Activated naive CD4-positive, alpha-beta T cell treated with anti-CD3 and anti-CD28 coated beads, Interleukin-2, amount 10 ng/mL, durations not matched to agents 7 days and 5 days (primary cell): Measurements from ENCODE around the gene PCK2.
A peak's percentile ranks its signal among the peaks of the same experiment; 100 is the strongest.

ENCODE experiments used
- CTCF ChIA-PET: fragments of 350-600 bp; sonication (Branson Sonifier 250); formaldehyde crosslinking; loops from one replicate; lab custom pipeline; 2021; ENCODE audit warnings: antibody characterized with exemption; lab: Charles Lee
- DNase-seq: peaks from one replicate; pipeline ENCODE4 v3.0.0-alpha.2; 2020
- H3K27ac Mint-ChIP-seq: one replicate; pipeline ENCODE4 v1.8.0; 2021; ENCODE audit warnings: mild to moderate bottlenecking, moderate library complexity, mixed read lengths
- H3K27me3 Mint-ChIP-seq: one replicate; pipeline ENCODE4 v1.8.0; 2021; ENCODE audit warnings: mild to moderate bottlenecking, mixed read lengths
- H3K36me3 Mint-ChIP-seq: one replicate; pipeline ENCODE4 v1.8.0; 2021; ENCODE audit warnings: mixed read lengths
- H3K4me1 Mint-ChIP-seq: one replicate; pipeline ENCODE4 v1.8.0; 2021; ENCODE audit warnings: mixed read lengths
- H3K4me3 Mint-ChIP-seq: one replicate; pipeline ENCODE4 v1.8.0; 2021; ENCODE audit warnings: mild to moderate bottlenecking, moderate library complexity, mixed read lengths
- H3K9me3 Mint-ChIP-seq: one replicate; pipeline ENCODE4 v1.8.0; 2021; ENCODE audit warnings: mixed read lengths

The PCK2 gene

DNA sequence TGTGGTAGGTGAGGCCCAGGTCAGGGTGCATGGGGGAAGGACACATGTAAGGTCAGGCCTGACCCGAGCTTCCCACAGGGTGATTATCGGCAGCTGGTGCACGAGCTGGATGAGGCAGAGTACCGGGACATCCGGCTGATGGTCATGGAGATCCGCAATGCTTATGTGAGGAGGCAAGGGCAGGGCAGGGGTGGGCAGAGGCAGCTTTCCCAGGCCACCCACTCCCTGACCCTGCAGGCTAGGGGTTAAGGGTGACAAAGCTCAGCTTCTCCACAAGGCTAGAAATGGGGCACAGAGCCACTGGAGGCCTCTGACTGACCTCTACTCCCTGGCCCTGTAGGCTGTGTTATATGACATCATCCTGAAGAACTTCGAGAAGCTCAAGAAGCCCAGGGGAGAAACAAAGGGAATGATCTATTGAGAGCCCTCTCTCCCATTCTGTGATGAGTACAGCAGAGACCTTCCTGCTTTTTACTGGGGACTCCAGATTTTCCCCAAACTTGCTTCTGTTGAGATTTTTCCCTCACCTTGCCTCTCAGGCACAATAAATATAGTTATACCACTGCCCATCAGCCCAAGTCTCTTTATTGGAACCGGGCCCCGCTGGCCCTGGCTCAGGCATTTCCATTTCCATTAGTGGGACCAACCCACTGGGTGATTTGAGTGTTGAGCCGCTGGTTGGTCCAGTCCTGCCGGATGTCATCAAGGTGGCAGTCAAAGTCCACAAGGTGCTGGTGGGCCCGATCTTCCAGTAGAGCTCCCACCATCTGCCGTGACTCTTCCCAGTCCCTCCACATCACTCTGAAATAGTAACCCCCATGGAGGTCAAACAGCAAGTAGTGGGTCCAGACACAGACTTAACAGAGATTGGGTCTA lies 44.5 kb downstream of the PCK2 start:
- Mint-ChIP-seq H3K9me3 (no peaks in the 10 kb centered on the region), H3K36me3 (peaks cover 48% of the 10 kb centered on the region), H3K4me3 (peak overlapping the region; percentile 95), H3K27me3 (no peaks in the 10 kb centered on the region), H3K27ac (peak overlapping the region; percentile 67), H3K4me1 (peaks cover 61% of the 10 kb centered on the region)
- CTCF ChIA-PET: no interaction called here
- no peak for DNase-seq

GRCh38 chr14:24139272-24139934 lies 45.3 kb downstream of the PCK2 start:
- DNase-seq: peak; percentile 52
- H3K27me3 Mint-ChIP-seq: no peaks in the 10 kb centered on the region
- peak overlapping the region; percentile 52 for H3K27ac Mint-ChIP-seq
- peaks cover 66% of the 10 kb centered on the region for H3K4me1 Mint-ChIP-seq
- H3K36me3 Mint-ChIP-seq: peaks cover 52% of the 10 kb centered on the region
- H3K4me3 Mint-ChIP-seq: peak overlapping the region; percentile 95
- CTCF ChIA-PET: no interaction called here
- H3K9me3 Mint-ChIP-seq: no peaks in the 10 kb centered on the region

DNA sequence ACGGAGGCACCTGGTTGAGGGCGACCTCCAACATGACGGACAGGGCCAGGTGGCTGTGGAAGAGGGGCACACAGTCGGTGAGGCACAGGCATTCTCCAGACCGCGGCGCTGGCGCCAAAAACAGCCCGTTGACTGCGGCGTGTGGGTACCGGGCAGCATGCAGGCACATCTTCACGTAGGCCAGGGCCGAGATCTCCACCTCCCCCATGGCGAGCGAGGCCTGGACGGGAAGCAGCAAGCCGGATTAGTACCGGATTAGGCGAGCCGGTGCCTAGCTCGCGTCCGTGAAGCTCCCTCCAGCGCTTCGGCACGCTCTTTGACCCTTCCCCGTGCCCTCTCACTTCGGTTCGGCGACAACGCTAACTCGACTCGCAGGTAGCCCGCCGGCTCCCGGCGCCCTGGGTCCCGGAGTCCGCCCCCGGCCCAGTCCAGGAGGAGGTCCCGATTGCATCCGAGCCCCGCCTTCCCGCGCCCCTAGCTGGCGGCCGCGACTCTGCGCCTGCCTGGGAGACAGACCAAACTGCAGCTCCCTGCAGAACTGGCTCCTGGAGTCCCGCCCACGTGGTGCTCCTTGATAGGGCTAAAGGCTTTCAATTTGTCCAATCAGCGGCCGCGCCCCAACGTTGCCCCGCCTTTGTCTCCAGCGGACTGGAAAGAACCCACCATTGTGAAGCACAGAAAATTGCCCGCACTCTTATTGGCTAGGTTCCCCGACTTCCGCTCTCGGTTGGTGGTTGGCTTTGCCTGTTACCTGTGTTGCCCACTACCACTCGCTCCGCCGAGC lies 47.2 kb downstream of the PCK2 start, which contains the start of gene EMC9:
EMC9 (minus strand) TSS at position 495 of the 784 bp plus-strand sequence; CDS start at position 208, 287 bp downstream.
- Mint-ChIP-seq H3K4me1 (peaks cover 74% of the 10 kb centered on the region), H3K36me3 (peaks cover 68% of the 10 kb centered on the region), H3K4me3 (peak within 1 kb of the TSS; percentile 95), H3K9me3 (no peaks in the 10 kb centered on the region), H3K27me3 (no peaks in the 10 kb centered on the region), H3K27ac (peak within 1 kb of the TSS; percentile 80)
- CTCF ChIA-PET: interaction anchor here (0.7 to 1.7 kb wide), 4 partner anchors 19 to 83 kb away, joined by 3 to 10 read pairs (median 4); partner anchors contain the start of genes IRF9 and PCK2
- peak; percentile 100 for DNase-seq

DNA sequence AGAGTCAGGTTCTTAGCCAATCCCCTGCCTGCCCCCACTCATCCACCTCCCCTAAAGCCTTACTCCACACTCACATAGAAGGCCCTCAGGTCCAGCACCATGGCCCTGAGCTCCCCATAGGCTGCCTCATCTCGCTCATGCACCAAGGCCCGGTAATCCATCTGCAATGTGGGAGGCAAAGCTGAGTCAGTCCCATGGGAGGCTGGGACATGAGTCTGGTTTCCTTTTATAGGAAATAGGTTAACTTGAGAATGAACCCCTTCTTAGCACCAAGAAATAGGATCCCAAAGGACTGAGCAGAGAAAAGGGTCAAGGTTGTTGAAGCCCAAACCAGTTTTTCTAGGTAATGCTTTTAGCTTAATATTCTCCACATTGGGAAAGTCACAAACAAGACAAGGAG lies 49.4 kb downstream of the PCK2 start:
- peaks cover 61% of the 10 kb centered on the region for H3K4me1 Mint-ChIP-seq
- H3K4me3 Mint-ChIP-seq: peak overlapping the region; percentile 42
- peaks cover 59% of the 10 kb centered on the region for H3K36me3 Mint-ChIP-seq
- no peak for DNase-seq
- no peaks in the 10 kb centered on the region for H3K9me3 Mint-ChIP-seq
- H3K27ac Mint-ChIP-seq: peak overlapping the region; percentile 75
- no peaks in the 10 kb centered on the region for H3K27me3 Mint-ChIP-seq
- CTCF ChIA-PET: interaction anchor here (1.1 to 2.3 kb wide), 3 partner anchors 18 to 99 kb away, joined by 3 to 11 read pairs (median 4); partner anchors contain the start of genes DCAF11, IRF9, NRL and TINF2

DNA sequence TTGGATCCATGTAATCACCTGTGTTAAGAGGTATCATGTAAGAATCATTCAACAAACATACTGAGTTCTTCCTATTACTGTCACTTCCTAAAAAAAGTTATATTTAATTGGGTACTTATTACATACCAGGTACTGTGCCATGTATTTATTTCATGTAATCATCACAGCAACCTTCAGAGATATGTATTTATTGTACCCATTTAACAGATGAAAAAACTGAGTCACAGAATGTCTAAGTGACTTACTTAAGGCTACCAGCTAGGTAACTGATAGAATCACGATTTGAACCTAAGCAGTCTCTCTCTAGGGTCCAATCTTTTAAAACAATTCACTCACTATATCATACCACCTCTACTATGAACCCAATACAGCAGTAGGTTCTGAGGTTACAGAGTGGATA lies 50.3 kb downstream of the PCK2 start:
- H3K27ac Mint-ChIP-seq: peak overlapping the region; percentile 24
- CTCF ChIA-PET: interaction anchor here (1.5 to 2.3 kb wide), 2 partner anchors 17 to 98 kb away, joined by 3 to 11 read pairs; partner anchors contain the start of genes IRF9 and TINF2
- no peaks in the 10 kb centered on the region for H3K27me3 Mint-ChIP-seq
- peak overlapping the region; percentile 39 for H3K4me3 Mint-ChIP-seq
- H3K9me3 Mint-ChIP-seq: no peaks in the 10 kb centered on the region
- peaks cover 58% of the 10 kb centered on the region for H3K36me3 Mint-ChIP-seq
- peaks cover 62% of the 10 kb centered on the region for H3K4me1 Mint-ChIP-seq
- no peak for DNase-seq

DNA sequence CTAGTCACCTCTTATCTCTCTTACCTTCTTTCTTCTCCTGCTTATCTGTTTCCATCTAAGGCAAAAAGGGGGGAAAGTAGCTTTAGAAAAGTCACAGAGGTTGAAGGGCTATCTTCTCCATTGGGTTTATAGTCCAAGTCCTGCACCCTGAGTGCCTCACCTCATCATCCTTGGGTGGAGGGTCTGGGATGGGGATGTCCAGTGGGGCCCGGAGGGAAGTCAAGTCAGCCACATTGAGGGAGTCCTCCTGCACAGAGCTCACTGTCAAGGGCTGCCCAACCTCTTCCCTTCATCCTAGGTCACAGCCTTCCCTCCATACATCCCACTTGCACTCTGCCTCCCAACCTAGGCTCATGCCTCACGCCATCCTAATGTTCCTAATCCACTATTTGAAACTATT lies 51.1 kb downstream of the PCK2 start:
- peaks cover 63% of the 10 kb centered on the region for H3K4me1 Mint-ChIP-seq
- CTCF ChIA-PET: interaction anchor here (1.2 to 8.0 kb wide), 3 partner anchors 9 to 37 kb away, joined by 6 to 67 read pairs (median 16); partner anchors contain the start of genes IRF9 and PSME1
- peaks cover 57% of the 10 kb centered on the region for H3K36me3 Mint-ChIP-seq
- H3K4me3 Mint-ChIP-seq: peak overlapping the region; percentile 93
- no peaks in the 10 kb centered on the region for H3K9me3 Mint-ChIP-seq
- H3K27me3 Mint-ChIP-seq: no peaks in the 10 kb centered on the region
- DNase-seq: no peak
- peak overlapping the region; percentile 99 for H3K27ac Mint-ChIP-seq

DNA sequence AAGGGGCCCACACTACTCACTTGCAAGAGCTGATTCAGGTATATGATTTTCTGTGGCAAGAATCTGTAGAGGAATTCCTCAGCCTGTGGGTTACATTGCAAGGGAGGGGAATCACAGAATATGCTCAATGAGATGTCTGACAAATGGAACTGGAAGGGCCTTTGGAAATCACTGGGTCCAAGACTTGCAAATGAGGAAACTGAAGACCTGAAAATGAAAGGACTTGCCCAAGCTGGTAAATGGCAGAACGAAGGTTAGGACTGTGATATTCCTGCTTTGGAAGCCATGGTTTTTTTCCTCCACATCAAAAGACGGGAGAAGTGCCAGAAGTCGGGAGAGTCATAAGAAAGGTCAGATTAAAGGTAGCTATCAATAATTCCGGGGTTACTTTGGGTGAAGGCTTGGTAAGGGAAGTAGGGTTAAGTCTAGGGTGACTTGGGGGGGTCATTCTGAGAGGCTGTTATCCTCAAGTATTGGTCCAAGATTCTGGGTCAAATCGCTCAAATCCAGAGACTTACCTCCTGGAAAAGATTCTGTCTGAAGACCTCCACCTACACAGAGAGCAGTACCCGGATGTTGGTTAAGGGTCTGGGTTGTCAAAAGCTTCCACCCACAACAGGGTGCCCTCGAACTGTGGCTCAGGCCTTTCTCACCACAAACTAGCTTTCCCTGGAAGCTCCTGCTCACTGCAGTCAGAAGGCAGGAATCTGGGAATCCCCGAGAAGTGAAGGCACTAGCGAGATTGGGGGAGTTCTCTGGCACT lies 51.8 kb downstream of the PCK2 start:
- Mint-ChIP-seq H3K4me3 (peak overlapping the region; percentile 93), H3K4me1 (peaks cover 65% of the 10 kb centered on the region), H3K27ac (peak overlapping the region; percentile 99), H3K36me3 (peaks cover 62% of the 10 kb centered on the region), H3K9me3 (no peaks in the 10 kb centered on the region), H3K27me3 (no peaks in the 10 kb centered on the region)
- no peak for DNase-seq
- CTCF ChIA-PET: interaction anchor here (1.2 to 8.0 kb wide), 3 partner anchors 10 to 37 kb away, joined by 6 to 67 read pairs (median 16); partner anchors contain the start of genes IRF9 and PSME1

DNA sequence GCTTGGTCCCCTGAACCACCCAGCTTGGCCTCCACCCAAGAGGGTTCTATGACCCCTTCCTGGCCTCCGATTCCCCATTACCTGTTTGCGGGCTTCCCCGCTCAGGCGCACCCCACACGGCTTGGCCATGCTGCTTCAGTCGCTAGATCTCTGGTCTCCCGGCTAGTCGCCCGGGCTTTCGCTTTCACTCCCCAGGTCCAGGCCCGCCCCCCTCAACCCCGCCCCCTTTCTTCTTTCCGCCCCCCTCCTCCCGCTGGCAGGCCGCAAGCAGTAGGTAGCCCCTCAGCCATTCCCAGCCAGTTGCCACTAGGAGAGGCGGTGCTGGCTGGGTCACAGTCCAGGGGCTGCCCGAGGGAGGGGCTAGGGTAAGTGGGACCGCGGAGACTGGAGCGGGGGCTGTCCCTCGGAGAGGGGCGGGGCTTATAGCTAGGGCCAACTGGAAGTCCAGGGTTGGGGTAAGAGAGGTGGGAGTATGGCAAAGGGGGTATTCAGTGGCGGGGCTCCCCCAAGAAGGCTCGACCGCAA lies 52.4 kb downstream of the PCK2 start, which contains the start of gene PSME2:
PSME2 (minus strand) TSS at position 158 of the 525 bp plus-strand sequence; CDS start at position 129, 29 bp downstream.
- Mint-ChIP-seq H3K27ac (peak within 1 kb of the TSS; percentile 99), H3K4me1 (peaks cover 65% of the 10 kb centered on the region), H3K9me3 (no peaks in the 10 kb centered on the region), H3K36me3 (peaks cover 63% of the 10 kb centered on the region), H3K4me3 (peak within 1 kb of the TSS; percentile 93), H3K27me3 (no peaks in the 10 kb centered on the region)
- CTCF ChIA-PET: interaction anchor here (0.8 to 8.0 kb wide), 6 partner anchors 11 to 285 kb away, joined by 3 to 67 read pairs (median 6); partner anchors contain the start of genes CIDEB, IRF9 and PSME1
- DNase-seq: peak; percentile 93

GRCh38 chr14:24146978-24147760 lies 53.1 kb downstream of the PCK2 start, which contains the start of gene RNF31:
RNF31 (plus strand) TSS chr14:24147498; CDS start chr14:24147699, 201 bp downstream.
- H3K4me1 Mint-ChIP-seq: peaks cover 65% of the 10 kb centered on the region
- no peaks in the 10 kb centered on the region for H3K9me3 Mint-ChIP-seq
- H3K36me3 Mint-ChIP-seq: peaks cover 67% of the 10 kb centered on the region
- CTCF ChIA-PET: interaction anchor here (0.8 to 8.0 kb wide), 7 partner anchors 10 to 284 kb away, joined by 3 to 67 read pairs (median 4); partner anchors contain the start of genes CIDEB, IRF9 and PSME1
- H3K4me3 Mint-ChIP-seq: peak within 1 kb of the TSS; percentile 93
- DNase-seq: peak; percentile 100
- H3K27ac Mint-ChIP-seq: peak within 1 kb of the TSS; percentile 99
- no peaks in the 10 kb centered on the region for H3K27me3 Mint-ChIP-seq

DNA sequence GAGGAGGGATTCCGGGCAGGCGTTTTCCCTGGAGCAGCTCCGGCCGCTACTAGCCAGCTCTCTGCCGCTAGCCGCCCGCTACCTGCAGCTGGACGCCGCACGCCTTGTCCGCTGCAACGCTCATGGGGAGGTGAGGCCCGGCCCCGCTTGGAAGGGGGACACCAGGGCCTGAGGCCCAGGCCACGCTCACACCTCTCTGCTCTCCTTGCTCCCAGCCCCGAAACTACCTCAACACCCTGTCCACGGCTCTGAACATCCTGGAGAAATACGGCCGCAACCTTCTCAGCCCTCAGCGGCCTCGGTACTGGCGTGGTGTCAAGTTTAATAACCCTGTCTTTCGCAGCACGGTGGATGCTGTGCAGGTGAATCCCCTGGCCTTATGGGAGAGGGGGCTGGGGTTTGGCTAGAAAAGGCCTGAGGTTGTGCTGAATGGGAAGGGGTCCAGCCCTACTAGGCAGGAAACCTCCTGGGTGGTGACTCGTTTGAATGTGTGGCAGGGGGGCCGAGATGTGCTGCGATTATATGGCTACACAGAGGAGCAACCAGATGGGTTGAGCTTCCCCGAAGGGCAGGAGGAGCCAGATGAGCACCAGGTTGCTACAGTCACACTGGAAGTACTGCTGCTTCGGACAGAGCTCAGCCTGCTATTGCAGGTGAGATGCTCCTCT lies 53.8 kb downstream of the PCK2 start:
- DNase-seq: peak; percentile 34
- Mint-ChIP-seq H3K4me3 (peak overlapping the region; percentile 93), H3K4me1 (peaks cover 61% of the 10 kb centered on the region), H3K27me3 (no peaks in the 10 kb centered on the region), H3K9me3 (no peaks in the 10 kb centered on the region), H3K27ac (peak overlapping the region; percentile 81), H3K36me3 (peaks cover 66% of the 10 kb centered on the region)
- CTCF ChIA-PET: interaction anchor here (0.8 to 8.0 kb wide), 5 partner anchors 9 to 160 kb away, joined by 3 to 67 read pairs (median 4); partner anchors contain the start of genes CIDEB and IRF9

- no peak for DNase-seq
- Mint-ChIP-seq H3K27ac (peak overlapping the region; percentile 11), H3K9me3 (no peaks in the 10 kb centered on the region), H3K4me1 (peaks cover 47% of the 10 kb centered on the region), H3K4me3 (peak overlapping the region; percentile 93), H3K27me3 (no peaks in the 10 kb centered on the region), H3K36me3 (peaks cover 59% of the 10 kb centered on the region)
- CTCF ChIA-PET: interaction anchor here (1.7 to 8.0 kb wide), 2 partner anchors 11 to 91 kb away, joined by 3 to 67 read pairs; partner anchors contain the start of gene IRF9
Measured at GRCh38 chr14:24149302-24149969, 55.3 kb downstream of the PCK2 start.
